GM18526 (cell line): ENCODE measurements around the gene SLC26A2.

Experiments
- POLR2A ChIP-seq: IDR thresholded peaks from 3 replicates; pipeline ENCODE4 v1.6.1; 2011; ENCODE audit not compliant: insufficient read length; ENCODE audit errors: extremely low read depth

SLC26A2 gene

DNA sequence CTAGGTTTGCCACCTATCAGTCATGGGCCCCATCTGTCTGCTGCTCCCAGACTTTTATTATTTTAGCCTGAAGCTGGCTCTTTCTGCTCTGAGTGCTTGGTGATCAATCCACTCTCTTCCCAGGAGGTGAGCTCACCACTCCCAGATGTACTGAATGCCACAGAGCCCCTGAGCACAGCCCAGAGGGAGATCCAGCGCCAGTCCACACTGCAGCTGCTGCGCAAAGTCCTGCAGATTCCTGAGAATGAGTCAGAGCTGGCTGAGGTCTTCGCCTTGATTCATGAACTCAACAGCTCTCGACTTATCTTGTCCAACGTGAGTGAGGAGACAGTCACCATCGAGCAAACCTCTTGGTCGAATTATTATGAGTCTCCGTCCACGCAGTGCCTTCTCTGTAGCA, 76.0 kb downstream of the SLC26A2 start:
- no peak for TF ChIP-seq POLR2A
